GM23338 (cell line): ENCODE data around the gene WDR91. TPM values are rescaled to one million over a fixed set of nuclear protein-coding genes. Genes with fewer than 3 reads are reported as not detected.

Experiments
- ATAC-seq: fragments of 200-7000 bp; cut with Tn5 transposase; 3 replicates; pipeline ENCODE4 v1.9.1; 2020
- DNase-seq: peaks from one replicate; pipeline ENCODE4 v3.0.0-alpha.2; 2015; ENCODE audit warnings: low spot score
- H2AFZ ChIP-seq: fragments of 200-600 bp; sonication (generic); 2 replicates; pipeline ENCODE4 v1.8.0; 2016; ENCODE audit warnings: antibody characterized with exemption, mild to moderate bottlenecking, moderate library complexity
- H3F3A ChIP-seq: fragments of 200-600 bp; sonication (generic); replicated peaks from 2 replicates; pipeline ENCODE4 v1.8.0; 2017; ENCODE audit warnings: antibody characterized with exemption, mixed run types, low read depth
- H3K27ac ChIP-seq: fragments of 200-600 bp; sonication (generic); 2 replicates; pipeline ENCODE4 v1.6.1; 2016; ENCODE audit warnings: low read depth
- H3K27me3 ChIP-seq: fragments of 200-600 bp; sonication (generic); 2 replicates; pipeline ENCODE4 v1.8.0; 2016; ENCODE audit warnings: mild to moderate bottlenecking, mixed run types, moderate library complexity; ENCODE audit not compliant: insufficient read depth
- H3K36me3 ChIP-seq: fragments of 200-600 bp; sonication (generic); 2 replicates; pipeline ENCODE4 v1.8.0; 2016; ENCODE audit warnings: mild to moderate bottlenecking; ENCODE audit not compliant: insufficient read depth
- H3K4me1 ChIP-seq: fragments of 200-600 bp; sonication (generic); 2 replicates; pipeline ENCODE4 v1.8.0; 2016; ENCODE audit warnings: mild to moderate bottlenecking, moderate library complexity; ENCODE audit not compliant: insufficient read depth
- H3K4me2 ChIP-seq: fragments of 200-600 bp; sonication (generic); 2 replicates; pipeline ENCODE4 v1.7.1; 2017; ENCODE audit warnings: mixed run types
- H3K4me3 ChIP-seq: fragments of 200-600 bp; sonication (generic); 2 replicates; pipeline ENCODE4 v1.6.1; 2016; ENCODE audit warnings: mixed run types
- H3K79me2 ChIP-seq: fragments of 200-600 bp; sonication (generic); replicated peaks from 2 replicates; pipeline ENCODE4 v1.8.0; 2017; ENCODE audit warnings: mild to moderate bottlenecking; ENCODE audit not compliant: insufficient read depth
- H3K9me2 ChIP-seq: fragments of 200-600 bp; sonication (generic); 2 replicates; pipeline ENCODE4 v1.8.0; 2017; ENCODE audit not compliant: insufficient read depth
- H4K20me1 ChIP-seq: fragments of 200-600 bp; sonication (generic); replicated peaks from 2 replicates; pipeline ENCODE4 v1.8.0; 2017; ENCODE audit warnings: mild to moderate bottlenecking; ENCODE audit not compliant: insufficient read depth
- H3K27ac Mint-ChIP-seq: 2 replicates; pipeline ENCODE4 v1.8.0; 2020; ENCODE audit warnings: inconsistent platforms, mild to moderate bottlenecking, moderate library complexity, mixed read lengths
- H3K27me3 Mint-ChIP-seq: 3 replicates; pipeline ENCODE4 v1.8.0; 2022; ENCODE audit warnings: low read depth, mild to moderate bottlenecking, moderate library complexity, mixed read lengths, inconsistent platforms; ENCODE audit not compliant: insufficient read depth, poor library complexity
- H3K36me3 Mint-ChIP-seq: 3 replicates; pipeline ENCODE4 v1.8.0; 2021; ENCODE audit warnings: low read depth, mild to moderate bottlenecking, inconsistent platforms, moderate library complexity, mixed read lengths
- H3K4me1 Mint-ChIP-seq: 3 replicates; pipeline ENCODE4 v1.8.0; 2020; ENCODE audit warnings: mild to moderate bottlenecking, inconsistent platforms, mixed read lengths
- H3K4me3 Mint-ChIP-seq: 3 replicates; pipeline ENCODE4 v1.8.0; 2021; ENCODE audit warnings: moderate library complexity, mild to moderate bottlenecking, inconsistent platforms, mixed read lengths
- H3K9me3 Mint-ChIP-seq: 3 replicates; pipeline ENCODE4 v1.8.0; 2020; ENCODE audit warnings: moderate library complexity, mild to moderate bottlenecking, inconsistent platforms, mixed read lengths
- CREB1 ChIP-seq: fragments of 250-450 bp; sonication (Bioruptor Pico); IDR thresholded peaks from 2 replicates; pipeline ENCODE4 v1.5.0; 2020; ENCODE audit warnings: low read depth, mild to moderate bottlenecking, moderate library complexity
- CTCF ChIP-seq, 2 experiments: fragments of 200-600 bp in 1 of 2; sonication (generic) in 1 of 2; conservative IDR thresholded peaks; 2 replicates each; pipeline versions ENCODE4 v1.5.1 to v1.6.1; 2016 to 2017; ENCODE audit warnings: antibody characterized with exemption in 2 of 2, low read depth in 2 of 2, mild to moderate bottlenecking in 2 of 2, moderate library complexity in 1 of 2
- EZH2 ChIP-seq: fragments of 200-600 bp; sonication (generic); IDR thresholded peaks from one replicate; pipeline ENCODE4 v1.8.0; 2017; ENCODE audit warnings: antibody characterized with exemption, mild to moderate bottlenecking, low read depth; ENCODE audit not compliant: unreplicated experiment
- EZH2phosphoT487 ChIP-seq: fragments of 200-600 bp; sonication (generic); IDR thresholded peaks from one replicate; pipeline ENCODE4 v1.8.1; 2018; ENCODE audit warnings: antibody characterized with exemption; ENCODE audit not compliant: unreplicated experiment
- JUNB ChIP-seq: IDR thresholded peaks from one replicate; pipeline ENCODE4 v1.6.1; 2016; ENCODE audit warnings: antibody characterized with exemption; ENCODE audit not compliant: unreplicated experiment
- NANOG ChIP-seq: IDR thresholded peaks from 2 replicates; pipeline ENCODE4 v1.6.1; 2016; ENCODE audit warnings: antibody characterized with exemption, borderline replicate concordance
- POLR2AphosphoS5 ChIP-seq: IDR thresholded peaks from 2 replicates; pipeline ENCODE4 v1.6.1; 2016; ENCODE audit warnings: antibody characterized with exemption, low read depth
- REST ChIP-seq: IDR thresholded peaks from one replicate; pipeline ENCODE4 v1.6.1; 2018; ENCODE audit warnings: antibody characterized with exemption; ENCODE audit not compliant: unreplicated experiment
- STAT1 ChIP-seq: IDR thresholded peaks from one replicate; pipeline ENCODE4 v1.6.1; 2016; ENCODE audit warnings: antibody characterized with exemption; ENCODE audit not compliant: unreplicated experiment
- ZNF114 ChIP-seq: fragments of 250-450 bp; sonication (Bioruptor Pico); IDR thresholded peaks from 2 replicates; pipeline ENCODE4 v1.5.0; 2020; ENCODE audit warnings: mild to moderate bottlenecking, moderate library complexity
- ZNF331 ChIP-seq: fragments of 250-450 bp; sonication (Bioruptor Pico); IDR thresholded peaks from 2 replicates; pipeline ENCODE4 v1.5.0; 2020; ENCODE audit warnings: low read depth, mild to moderate bottlenecking, moderate library complexity
- polyA plus RNA-seq: library from polyadenylated mRNA; unstranded; fragments of >200 nt; fragmentation: Nextera tagmentation; extraction: Ambion mirVana; gene quantifications from 2 replicates; pipeline ENCODE4 v1.2.1, GENCODE V29; 2016
- total RNA-seq: library from RNA; depleted of rRNA; stranded (reverse); fragments of >200 nt; shearing (Covaris generic); gene quantifications from 2 replicates; pipeline ENCODE4 v1.2.3, GENCODE V29; 2014
- TF ChIP-seq, protein P1 (sequence below): fragments of 250-450 bp; sonication (Bioruptor Pico); IDR thresholded peaks from 2 replicates; pipeline ENCODE4 v1.5.0; 2020; ENCODE audit warnings: mild to moderate bottlenecking, moderate library complexity
- TF ChIP-seq, protein P2 (sequence below): IDR thresholded peaks from 2 replicates; pipeline ENCODE4 v1.6.1; 2016; ENCODE audit warnings: antibody characterized with exemption

WDR91 gene
- total and polyA plus RNA-seq, 2 experiments from 2014 or later: 5.8 to 32.6 TPM

- Histone ChIP-seq H3K36me3 (peaks cover 7% of the 10 kb centered on the region; the same call in 1 of the 2 replicates), H3K27ac (no peak overlapping the region), H3K4me3 (no peak overlapping the region), H3K4me2 (no peak overlapping the region), H3K79me2 (no peaks in the 10 kb centered on the region), H4K20me1 (no peaks in the 10 kb centered on the region; the same call in 1 of the 2 replicates), H2AFZ (no peak overlapping the region), H3K4me1 (no peaks in the 10 kb centered on the region), H3F3A (no peaks in the 10 kb centered on the region), H3K9me2 (no peaks in the 10 kb centered on the region), H3K27me3 (no peaks in the 10 kb centered on the region)
- H3K9me3 Mint-ChIP-seq: no peaks in the 10 kb centered on the region
- H3K27me3 Mint-ChIP-seq: peaks cover 5% of the 10 kb centered on the region
- TF ChIP-seq REST: no peak
- no peak for TF ChIP-seq EZH2
- TF ChIP-seq STAT1: no peak
- TF ChIP-seq, protein P1, sequence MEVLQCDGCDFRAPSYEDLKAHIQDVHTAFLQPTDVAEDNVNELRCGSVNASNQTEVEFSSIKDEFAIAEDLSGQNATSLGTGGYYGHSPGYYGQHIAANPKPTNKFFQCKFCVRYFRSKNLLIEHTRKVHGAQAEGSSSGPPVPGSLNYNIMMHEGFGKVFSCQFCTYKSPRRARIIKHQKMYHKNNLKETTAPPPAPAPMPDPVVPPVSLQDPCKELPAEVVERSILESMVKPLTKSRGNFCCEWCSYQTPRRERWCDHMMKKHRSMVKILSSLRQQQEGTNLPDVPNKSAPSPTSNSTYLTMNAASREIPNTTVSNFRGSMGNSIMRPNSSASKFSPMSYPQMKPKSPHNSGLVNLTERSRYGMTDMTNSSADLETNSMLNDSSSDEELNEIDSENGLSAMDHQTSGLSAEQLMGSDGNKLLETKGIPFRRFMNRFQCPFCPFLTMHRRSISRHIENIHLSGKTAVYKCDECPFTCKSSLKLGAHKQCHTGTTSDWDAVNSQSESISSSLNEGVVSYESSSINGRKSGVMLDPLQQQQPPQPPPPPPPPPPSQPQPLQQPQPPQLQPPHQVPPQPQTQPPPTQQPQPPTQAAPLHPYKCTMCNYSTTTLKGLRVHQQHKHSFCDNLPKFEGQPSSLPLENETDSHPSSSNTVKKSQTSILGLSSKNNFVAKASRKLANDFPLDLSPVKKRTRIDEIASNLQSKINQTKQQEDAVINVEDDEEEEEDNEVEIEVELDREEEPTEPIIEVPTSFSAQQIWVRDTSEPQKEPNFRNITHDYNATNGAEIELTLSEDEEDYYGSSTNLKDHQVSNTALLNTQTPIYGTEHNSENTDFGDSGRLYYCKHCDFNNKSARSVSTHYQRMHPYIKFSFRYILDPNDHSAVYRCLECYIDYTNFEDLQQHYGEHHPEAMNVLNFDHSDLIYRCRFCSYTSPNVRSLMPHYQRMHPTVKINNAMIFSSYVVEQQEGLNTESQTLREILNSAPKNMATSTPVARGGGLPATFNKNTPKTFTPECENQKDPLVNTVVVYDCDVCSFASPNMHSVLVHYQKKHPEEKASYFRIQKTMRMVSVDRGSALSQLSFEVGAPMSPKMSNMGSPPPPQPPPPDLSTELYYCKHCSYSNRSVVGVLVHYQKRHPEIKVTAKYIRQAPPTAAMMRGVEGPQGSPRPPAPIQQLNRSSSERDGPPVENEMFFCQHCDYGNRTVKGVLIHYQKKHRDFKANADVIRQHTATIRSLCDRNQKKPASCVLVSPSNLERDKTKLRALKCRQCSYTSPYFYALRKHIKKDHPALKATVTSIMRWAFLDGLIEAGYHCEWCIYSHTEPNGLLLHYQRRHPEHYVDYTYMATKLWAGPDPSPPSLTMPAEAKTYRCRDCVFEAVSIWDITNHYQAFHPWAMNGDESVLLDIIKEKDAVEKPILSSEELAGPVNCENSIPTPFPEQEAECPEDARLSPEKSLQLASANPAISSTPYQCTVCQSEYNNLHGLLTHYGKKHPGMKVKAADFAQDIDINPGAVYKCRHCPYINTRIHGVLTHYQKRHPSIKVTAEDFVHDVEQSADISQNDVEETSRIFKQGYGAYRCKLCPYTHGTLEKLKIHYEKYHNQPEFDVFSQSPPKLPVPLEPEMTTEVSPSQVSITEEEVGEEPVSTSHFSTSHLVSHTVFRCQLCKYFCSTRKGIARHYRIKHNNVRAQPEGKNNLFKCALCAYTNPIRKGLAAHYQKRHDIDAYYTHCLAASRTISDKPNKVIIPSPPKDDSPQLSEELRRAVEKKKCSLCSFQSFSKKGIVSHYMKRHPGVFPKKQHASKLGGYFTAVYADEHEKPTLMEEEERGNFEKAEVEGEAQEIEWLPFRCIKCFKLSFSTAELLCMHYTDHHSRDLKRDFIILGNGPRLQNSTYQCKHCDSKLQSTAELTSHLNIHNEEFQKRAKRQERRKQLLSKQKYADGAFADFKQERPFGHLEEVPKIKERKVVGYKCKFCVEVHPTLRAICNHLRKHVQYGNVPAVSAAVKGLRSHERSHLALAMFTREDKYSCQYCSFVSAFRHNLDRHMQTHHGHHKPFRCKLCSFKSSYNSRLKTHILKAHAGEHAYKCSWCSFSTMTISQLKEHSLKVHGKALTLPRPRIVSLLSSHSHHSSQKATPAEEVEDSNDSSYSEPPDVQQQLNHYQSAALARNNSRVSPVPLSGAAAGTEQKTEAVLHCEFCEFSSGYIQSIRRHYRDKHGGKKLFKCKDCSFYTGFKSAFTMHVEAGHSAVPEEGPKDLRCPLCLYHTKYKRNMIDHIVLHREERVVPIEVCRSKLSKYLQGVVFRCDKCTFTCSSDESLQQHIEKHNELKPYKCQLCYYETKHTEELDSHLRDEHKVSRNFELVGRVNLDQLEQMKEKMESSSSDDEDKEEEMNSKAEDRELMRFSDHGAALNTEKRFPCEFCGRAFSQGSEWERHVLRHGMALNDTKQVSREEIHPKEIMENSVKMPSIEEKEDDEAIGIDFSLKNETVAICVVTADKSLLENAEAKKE (CRISPR knock-in tag): no peak
- no peak for TF ChIP-seq ZNF331 (CRISPR knock-in tag)
- TF ChIP-seq EZH2phosphoT487: no peak
- TF ChIP-seq CREB1 (CRISPR knock-in tag): no peak
- TF ChIP-seq, protein P2, sequence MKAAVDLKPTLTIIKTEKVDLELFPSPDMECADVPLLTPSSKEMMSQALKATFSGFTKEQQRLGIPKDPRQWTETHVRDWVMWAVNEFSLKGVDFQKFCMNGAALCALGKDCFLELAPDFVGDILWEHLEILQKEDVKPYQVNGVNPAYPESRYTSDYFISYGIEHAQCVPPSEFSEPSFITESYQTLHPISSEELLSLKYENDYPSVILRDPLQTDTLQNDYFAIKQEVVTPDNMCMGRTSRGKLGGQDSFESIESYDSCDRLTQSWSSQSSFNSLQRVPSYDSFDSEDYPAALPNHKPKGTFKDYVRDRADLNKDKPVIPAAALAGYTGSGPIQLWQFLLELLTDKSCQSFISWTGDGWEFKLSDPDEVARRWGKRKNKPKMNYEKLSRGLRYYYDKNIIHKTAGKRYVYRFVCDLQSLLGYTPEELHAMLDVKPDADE: no peak
- TF ChIP-seq JUNB: no peak
- TF ChIP-seq ZNF114 (CRISPR knock-in tag): no peak
- no peak for TF ChIP-seq POLR2AphosphoS5
- no peak for TF ChIP-seq NANOG
- TF ChIP-seq CTCF (conservative IDR thresholded peaks at IDR 0.05; ENCODE audit: low read depth in 2 of 2): no peak
- peak overlapping the region; percentile 35; the same call in 1 of the 2 replicates for H3K27ac Mint-ChIP-seq
- H3K4me1 Mint-ChIP-seq: no peaks in the 10 kb centered on the region
- no peak overlapping the region for H3K4me3 Mint-ChIP-seq
- ATAC-seq (no peak), DNase-seq (no peak)
- H3K36me3 Mint-ChIP-seq: peaks cover 15% of the 10 kb centered on the region; the same call in 2 of the 3 replicates
Observed at GRCh38 chr7:135193615-135194081, 17.7 kb downstream of the WDR91 start.
